Activated CD4-positive, alpha-beta T cell treated with anti-CD3 and anti-CD28 coated beads for 1 hour (primary cell): ENCODE measurements around the gene CHI3L1.

Source experiments
- DNase-seq: peaks from one replicate; pipeline ENCODE4 v3.0.0-alpha.2; 2020

CHI3L1 gene

GRCh38 chr1:203167026-203167912 lies 19.2 kb downstream of the CHI3L1 start:
- no peak for DNase-seq

GRCh38 chr1:203166192-203166940 lies 20.1 kb downstream of the CHI3L1 start:
- no peak for DNase-seq

GRCh38 chr1:203165800-203166161 lies 20.7 kb downstream of the CHI3L1 start:
- no peak for DNase-seq

GRCh38 chr1:203165101-203165799 lies 21.3 kb downstream of the CHI3L1 start:
- no peak for DNase-seq

GRCh38 chr1:203163891-203164635 lies 22.4 kb downstream of the CHI3L1 start:
- DNase-seq = no peak

- no peak for DNase-seq
These were observed 24.1 kb downstream of the CHI3L1 start for GRCh38 chr1:203162403-203162802.

GRCh38 chr1:203161703-203162102 lies 24.8 kb downstream of the CHI3L1 start:
- DNase-seq = no peak

- no peak for DNase-seq
These were observed 25.3 kb downstream of the CHI3L1 start for GRCh38 chr1:203161175-203161574.

GRCh38 chr1:203159844-203160243 lies 26.7 kb downstream of the CHI3L1 start:
- no peak for DNase-seq

GRCh38 chr1:203158960-203159665 lies 27.4 kb downstream of the CHI3L1 start:
- no peak for DNase-seq

GRCh38 chr1:203158423-203158822 lies 28.1 kb downstream of the CHI3L1 start:
- DNase-seq = no peak

GRCh38 chr1:203156280-203156679 lies 30.2 kb downstream of the CHI3L1 start:
- no peak for DNase-seq

GRCh38 chr1:203153989-203154821 lies 32.3 kb downstream of the CHI3L1 start:
- no peak for DNase-seq

- DNase-seq = no peak
These were observed 33.2 kb downstream of the CHI3L1 start for GRCh38 chr1:203153051-203153988.

GRCh38 chr1:203152158-203153034 lies 34.1 kb downstream of the CHI3L1 start:
- DNase-seq = no peak

GRCh38 chr1:203151362-203152157 lies 34.9 kb downstream of the CHI3L1 start:
- no peak for DNase-seq

- no peak for DNase-seq
These were observed 35.8 kb downstream of the CHI3L1 start for GRCh38 chr1:203150511-203151297.
